HG03039 (cell line): Measurements from ENCODE around the gene ENDOU.
A peak's percentile ranks its signal among the peaks of the same experiment; 100 is the strongest.

Source experiments
- ATAC-seq: cut with Tn5 transposase; IDR thresholded peaks from one replicate; pipeline ENCODE4 v1.9.1; 2021; ENCODE audit warnings: mild to moderate bottlenecking, moderate library complexity; ENCODE audit not compliant: unreplicated experiment

The ENDOU gene

GRCh38 chr12:47744778-47745436 lies 19.6 kb upstream of the ENDOU start:
- no peak for ATAC-seq

- no peak for ATAC-seq
Measured at GRCh38 chr12:47744005-47744651, 18.8 kb upstream of the ENDOU start.

- ATAC-seq, result no peak
Measured at GRCh38 chr12:47743311-47743860, 18.1 kb upstream of the ENDOU start.

- no peak for ATAC-seq
Measured at GRCh38 chr12:47742253-47742825, 17.0 kb upstream of the ENDOU start.

GRCh38 chr12:47741340-47741703 lies 16.0 kb upstream of the ENDOU start:
- no peak for ATAC-seq

GRCh38 chr12:47740606-47741339 lies 15.5 kb upstream of the ENDOU start:
- ATAC-seq, result peak; percentile 33

- ATAC-seq, result peak; percentile 54
Measured at GRCh38 chr12:47739979-47740378, 14.7 kb upstream of the ENDOU start.

GRCh38 chr12:47739297-47739696 lies 14.0 kb upstream of the ENDOU start:
- ATAC-seq, result no peak

GRCh38 chr12:47737936-47738594 lies 12.8 kb upstream of the ENDOU start:
- no peak for ATAC-seq

GRCh38 chr12:47736877-47737676 lies 11.8 kb upstream of the ENDOU start:
- no peak for ATAC-seq

- ATAC-seq, result no peak
Measured at GRCh38 chr12:47736216-47736615, 10.9 kb upstream of the ENDOU start.

GRCh38 chr12:47735649-47736048 lies 10.4 kb upstream of the ENDOU start:
- no peak for ATAC-seq

GRCh38 chr12:47734725-47735480 lies 9.6 kb upstream of the ENDOU start:
- no peak for ATAC-seq

- ATAC-seq, result no peak
Measured at GRCh38 chr12:47733142-47733541, 7.9 kb upstream of the ENDOU start.

GRCh38 chr12:47732504-47732903 lies 7.2 kb upstream of the ENDOU start:
- no peak for ATAC-seq

GRCh38 chr12:47731723-47732122 lies 6.4 kb upstream of the ENDOU start:
- no peak for ATAC-seq

- ATAC-seq, result no peak
Measured at GRCh38 chr12:47730341-47730744, 5.1 kb upstream of the ENDOU start.

GRCh38 chr12:47729233-47729632 lies 3.9 kb upstream of the ENDOU start:
- ATAC-seq, result no peak

- ATAC-seq, result peak; percentile 77
Measured at GRCh38 chr12:47725893-47726292, 603 bp upstream of the ENDOU start.
